HT1080 (cell line): ENCODE measurements around the gene AGAP5. TPM values are rescaled to one million over a fixed set of nuclear protein-coding genes. Genes with fewer than 3 reads are reported as not detected.
"Not testable (repeated sequence)": the region's sequence is repeated elsewhere in the genome, so short reads cannot be mapped to it uniquely, and the experiment has no call there.

Experiments
- DNase-seq: peaks from one replicate; pipeline ENCODE4 v3.0.0-alpha.2; 2015; ENCODE audit warnings: low read depth
- polyA plus RNA-seq, 2 experiments: library from polyadenylated mRNA; depleted of rRNA; stranded (reverse); fragments of >200 nt; gene quantifications; 2 replicates each; pipeline ENCODE4 v1.2.3, GENCODE V29; 2015
- total RNA-seq: library from RNA; depleted of rRNA; stranded (reverse); fragments of >200 nt; shearing (Covaris generic); gene quantifications from 2 replicates; pipeline ENCODE4 v1.2.3, GENCODE V29; 2014; rRNA removed

Gene AGAP5
- total RNA-seq = 1.6 and 1.9 TPM in 2 replicates
- 1.4 and 2.2 TPM in 2 replicates for polyA plus RNA-seq (2015; cell fraction: cytosol; rRNA removed)
- polyA plus RNA-seq (2015; cell fraction: nucleus; rRNA removed) = 14.9 and 28.1 TPM in 2 replicates

DNA sequence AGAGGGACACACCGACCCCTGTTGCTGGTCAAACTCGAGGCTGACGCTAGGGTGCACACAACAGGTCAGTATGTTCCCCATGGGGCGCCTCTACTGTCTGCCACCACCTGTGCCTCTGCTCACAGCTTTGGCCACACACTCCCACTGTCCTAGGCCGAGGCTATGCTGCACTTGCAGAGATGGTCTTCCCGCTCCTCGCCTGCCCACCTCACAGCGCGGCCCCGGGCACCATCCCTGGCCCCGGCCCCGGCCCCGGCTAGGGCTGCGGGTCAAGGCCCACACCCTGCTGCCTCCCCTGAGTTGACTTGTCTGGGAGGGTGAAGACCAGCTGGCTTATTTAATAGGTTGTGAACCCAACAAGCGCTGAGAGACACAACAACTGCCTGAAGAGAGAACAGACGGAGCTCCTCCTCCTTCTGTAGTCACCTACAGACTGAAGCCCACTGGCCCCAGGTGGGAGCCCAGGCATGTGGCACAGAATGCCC lies at the start of gene AGAP5:
Gene AGAP5, minus strand, starts transcription at position 435 of the 485 bp plus-strand sequence. Its CDS starts 354 bp downstream, at position 81.
- DNase-seq = not testable (repeated sequence)

DNA sequence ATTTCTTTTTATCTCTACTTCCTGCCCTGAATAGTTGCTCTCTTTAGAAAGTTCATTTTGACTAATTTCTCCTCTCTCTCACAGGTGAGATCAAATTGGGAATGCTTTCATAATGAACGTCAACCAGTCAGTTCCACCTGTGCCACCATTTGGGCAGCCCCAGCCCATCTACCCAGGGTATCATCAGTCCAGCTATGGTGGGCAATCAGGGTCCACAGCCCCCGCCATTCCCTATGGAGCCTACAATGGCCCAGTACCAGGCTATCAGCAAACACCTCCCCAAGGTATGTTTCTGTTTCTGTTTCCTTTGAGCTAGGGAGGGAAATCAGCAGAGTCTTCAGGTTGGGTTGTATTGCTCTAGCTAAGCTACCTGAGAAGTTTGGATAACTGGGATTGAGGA lies 48.8 kb upstream of the AGAP5 start:
- no peak for DNase-seq

DNA sequence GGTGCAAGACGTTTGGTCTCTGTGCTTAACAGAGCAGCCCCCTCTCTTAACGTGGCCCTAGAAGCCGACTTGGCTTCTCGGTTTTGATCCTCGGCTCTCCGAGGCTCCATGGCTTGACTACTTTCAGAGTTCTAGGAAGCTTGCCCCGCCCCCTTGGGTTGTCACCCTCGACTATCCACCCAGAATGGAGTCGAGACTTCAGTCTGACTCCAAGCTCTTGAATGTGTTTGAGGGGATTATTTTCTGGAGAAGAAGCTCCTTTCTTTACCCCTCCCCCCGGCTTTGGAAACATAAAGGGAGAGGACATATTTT lies 46.7 kb upstream of the AGAP5 start:
- DNase-seq = no peak

DNA sequence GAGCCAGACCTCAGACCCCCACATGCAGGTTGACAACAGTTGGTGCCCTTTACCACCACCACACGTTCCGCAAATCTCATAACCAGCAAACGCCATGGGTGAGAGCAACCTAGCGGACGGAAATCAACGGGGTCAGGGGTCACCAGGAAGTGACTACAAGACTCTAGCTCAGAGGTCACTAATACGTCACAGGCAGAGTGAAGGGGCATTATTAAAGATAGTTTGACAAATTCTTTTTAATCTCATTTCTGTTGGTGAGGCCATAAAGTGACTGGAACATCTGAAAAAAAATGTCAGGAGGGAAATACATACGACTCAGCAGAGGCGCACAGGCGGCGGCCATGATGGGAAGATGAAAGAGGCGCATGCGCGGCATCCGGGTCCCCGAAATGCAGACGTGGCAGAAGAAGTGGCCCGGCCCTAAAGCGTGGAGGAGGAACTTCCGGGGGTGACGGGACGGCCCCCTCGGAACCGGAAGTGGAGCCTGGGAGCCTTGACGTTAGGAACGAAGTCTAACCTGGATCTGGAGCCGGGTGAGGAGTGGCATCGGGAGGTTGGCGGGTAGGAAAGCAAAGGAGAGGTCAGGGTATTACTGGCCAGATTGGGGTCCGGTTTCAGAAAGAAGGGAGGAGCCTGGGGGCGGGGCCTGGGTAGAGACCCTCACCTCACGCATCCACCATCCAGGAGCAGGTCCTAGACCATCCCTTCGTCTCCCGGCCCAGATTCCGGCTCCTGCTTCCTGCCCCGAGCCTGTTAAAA lies 46.2 kb upstream of the AGAP5 start, which contains the start of gene SEC24C:
Gene SEC24C, plus strand, starts transcription at position 468 of the 759 bp plus-strand sequence. CDS start 2,461 bp downstream, outside the sequence.
- DNase-seq = peak; percentile 93

DNA sequence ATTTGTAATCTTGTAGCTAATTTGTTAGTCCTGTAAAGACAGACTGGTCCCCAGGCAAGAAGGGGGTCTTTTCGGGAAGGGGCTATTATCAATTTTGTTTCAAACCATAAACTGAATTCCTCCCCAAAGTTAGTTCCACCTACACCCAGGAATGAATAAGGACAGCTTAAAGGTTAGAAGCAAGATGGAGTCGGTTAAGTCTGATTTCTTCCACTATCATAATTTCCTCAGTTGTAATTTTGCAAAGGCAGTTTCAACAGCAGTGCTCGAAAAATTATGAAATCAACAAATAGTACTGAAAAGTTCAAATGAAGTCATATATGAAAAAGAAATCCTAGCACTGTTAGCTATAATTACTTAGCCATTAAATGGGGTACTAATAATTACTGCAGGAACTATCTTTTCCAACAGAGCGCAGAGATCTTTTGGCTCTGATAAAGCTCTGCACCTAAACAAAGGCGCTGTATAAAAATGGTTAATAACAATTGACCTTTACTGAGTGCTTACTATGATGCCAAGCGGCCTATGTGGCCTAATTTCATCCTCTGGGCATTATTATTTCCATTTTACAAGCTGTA lies 45.5 kb upstream of the AGAP5 start:
- DNase-seq = no peak

DNA sequence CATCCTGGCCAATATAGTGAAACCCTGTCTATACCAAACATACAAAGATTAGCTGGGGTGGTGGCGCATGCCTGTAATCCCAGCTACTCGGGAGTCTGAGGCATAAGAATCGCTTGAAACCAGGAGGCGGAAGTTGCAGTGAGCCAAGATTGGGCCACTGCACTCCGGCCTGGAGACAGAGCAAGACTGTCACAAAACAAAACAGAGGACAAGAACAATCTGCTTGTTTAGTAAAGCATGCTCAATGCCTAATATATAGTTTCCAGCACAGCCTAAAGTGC lies 44.5 kb upstream of the AGAP5 start:
- no peak for DNase-seq

DNA sequence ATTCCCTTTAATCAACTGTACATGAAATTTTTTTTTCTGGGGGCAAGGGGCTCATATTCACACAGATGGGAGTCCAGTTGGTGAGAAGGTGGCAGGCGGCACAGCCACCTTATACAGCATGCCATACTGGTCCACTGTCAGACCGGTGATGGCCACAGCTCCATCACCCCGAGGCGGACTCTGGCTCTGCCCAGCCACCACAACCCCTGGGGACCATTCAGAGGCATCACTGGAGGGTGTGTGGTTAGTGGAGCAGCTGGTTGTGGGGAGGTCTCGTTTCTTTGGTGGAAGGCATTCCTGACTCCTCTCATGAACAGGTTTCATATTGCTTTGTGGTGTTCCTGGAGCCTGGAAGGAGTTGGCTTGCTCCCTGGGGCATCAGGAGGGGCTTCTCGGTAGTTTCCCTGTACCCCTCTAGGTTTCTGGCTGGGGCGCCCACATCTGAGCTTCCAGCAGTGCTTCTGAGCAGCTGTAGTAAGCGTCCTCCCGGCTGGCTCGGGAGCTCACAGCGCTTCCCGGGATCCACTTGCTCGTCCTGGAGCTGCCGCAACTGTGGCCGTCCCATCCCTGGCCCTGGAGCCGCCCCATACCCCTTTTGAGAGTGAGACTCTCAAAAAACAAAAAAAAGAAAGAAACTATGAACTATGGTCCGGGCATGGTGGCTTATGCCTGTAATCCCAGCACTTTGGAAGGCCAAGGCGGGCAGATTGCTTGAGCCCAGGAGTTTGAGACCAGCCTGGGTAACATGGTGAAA lies 42.8 kb upstream of the AGAP5 start:
- DNase-seq = not testable (repeated sequence)

DNA sequence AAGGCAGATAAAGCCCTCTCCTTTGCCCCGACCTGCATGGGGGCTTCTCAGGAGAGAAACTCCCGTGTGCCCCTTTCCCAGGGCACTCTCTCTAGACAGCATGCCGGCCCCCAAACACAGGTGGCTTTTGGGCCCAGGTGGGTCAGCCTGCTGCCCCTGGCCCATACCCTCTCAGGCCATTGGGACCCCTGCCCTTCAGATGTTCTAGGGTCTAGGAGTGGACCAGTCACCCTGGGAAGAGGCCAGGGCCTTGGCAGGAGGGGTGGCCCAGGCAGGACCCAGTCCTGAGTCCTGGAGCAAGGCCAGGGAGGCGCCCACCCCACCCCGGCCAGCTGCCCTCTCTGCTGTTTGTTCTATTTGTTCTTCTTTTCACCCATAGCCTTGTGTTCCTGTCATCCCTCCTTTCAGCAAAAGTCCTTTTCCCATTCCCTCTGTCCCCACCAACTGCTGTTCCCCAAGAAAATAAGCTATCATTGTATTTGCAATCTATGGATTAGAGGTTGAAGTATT lies 36.9 kb upstream of the AGAP5 start:
- DNase-seq = no peak

DNA sequence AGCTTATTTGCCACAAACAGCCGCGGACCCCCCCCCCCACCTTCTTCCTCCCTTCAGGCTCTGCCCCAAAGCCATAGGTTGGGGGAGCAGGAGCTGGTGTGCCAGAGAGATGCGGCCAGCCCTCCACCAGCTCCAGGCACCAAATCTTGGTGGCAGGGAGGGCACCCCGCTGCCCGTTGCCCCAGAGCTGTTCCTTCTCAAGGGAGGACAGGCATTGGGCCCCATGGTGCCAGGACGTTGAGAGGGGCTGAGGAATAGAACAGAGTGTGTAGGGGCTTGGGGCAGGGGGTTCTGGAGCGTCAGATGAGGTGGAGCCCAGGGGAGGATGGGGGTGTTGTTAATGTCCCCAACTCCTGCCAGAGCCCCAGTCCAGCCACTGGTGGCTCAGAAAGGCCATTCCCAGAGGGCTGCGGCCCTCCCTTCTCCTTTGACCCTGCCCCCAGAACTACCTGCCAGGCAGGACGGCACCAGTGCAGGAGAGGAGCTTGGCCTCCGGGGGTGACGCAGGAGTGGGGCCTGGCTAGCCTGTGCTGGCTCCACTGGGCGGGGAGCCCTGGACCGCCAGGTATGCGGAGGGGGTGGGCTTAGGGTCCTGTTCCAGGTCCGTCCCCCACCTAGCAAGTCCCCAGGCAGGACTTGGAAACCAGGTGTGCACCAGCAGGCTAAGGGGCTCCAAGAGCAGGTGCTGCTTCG lies 36.3 kb upstream of the AGAP5 start:
- DNase-seq = no peak

DNA sequence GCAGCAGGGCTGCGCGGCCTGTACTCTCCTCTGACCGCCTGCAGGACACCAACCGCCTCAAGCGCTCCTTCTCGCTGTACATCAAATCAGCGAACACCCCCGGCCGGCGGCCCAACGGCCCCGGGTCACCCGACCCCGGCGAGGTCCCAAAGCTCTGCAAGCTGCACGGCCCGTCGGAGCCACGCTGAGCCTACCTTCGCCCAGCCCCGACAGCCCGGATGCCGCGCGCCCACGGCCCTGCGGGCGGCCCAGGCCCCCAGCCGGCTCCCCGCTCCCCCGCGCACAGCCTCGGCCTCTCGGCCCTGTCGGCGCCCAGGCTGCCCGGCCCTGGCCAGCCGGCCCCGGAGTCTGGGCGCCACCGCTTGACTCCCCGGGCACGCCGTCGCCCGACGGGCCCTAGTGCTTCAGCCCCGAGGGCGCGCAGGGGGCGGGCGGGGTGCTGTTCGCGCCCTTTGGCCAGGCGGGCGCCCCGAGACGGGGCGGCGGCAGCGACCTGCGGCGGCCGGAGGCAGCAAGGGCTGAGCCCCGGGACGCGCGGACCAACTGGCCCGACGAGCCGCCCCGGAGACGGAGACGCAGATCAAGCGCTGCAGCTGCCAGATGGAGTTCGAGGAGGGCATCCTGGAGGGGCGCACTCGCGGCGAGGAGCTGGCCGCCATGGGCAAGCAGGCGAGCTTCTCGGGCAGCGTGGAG lies 35.2 kb upstream of the AGAP5 start:
- no peak for DNase-seq

DNA sequence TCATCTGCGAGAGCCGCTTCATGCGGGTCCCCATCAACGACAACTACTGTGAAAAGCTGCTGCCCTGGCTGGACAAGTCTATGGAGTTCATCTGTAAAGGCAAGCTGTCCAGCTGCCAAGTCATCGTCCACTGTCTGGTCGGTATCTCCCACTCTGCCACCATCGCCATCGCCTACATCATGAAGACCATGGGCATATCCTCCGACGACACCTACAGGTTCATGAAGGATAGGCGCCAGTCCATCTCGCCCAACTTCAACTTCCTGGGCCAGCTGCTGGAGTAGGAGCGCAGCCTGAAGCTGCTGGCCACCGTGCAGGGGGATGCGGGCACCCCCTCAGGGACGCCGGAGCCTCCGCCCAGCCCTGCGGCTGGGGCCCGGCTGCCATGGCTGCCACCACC lies 34.5 kb upstream of the AGAP5 start:
- DNase-seq = no peak

DNA sequence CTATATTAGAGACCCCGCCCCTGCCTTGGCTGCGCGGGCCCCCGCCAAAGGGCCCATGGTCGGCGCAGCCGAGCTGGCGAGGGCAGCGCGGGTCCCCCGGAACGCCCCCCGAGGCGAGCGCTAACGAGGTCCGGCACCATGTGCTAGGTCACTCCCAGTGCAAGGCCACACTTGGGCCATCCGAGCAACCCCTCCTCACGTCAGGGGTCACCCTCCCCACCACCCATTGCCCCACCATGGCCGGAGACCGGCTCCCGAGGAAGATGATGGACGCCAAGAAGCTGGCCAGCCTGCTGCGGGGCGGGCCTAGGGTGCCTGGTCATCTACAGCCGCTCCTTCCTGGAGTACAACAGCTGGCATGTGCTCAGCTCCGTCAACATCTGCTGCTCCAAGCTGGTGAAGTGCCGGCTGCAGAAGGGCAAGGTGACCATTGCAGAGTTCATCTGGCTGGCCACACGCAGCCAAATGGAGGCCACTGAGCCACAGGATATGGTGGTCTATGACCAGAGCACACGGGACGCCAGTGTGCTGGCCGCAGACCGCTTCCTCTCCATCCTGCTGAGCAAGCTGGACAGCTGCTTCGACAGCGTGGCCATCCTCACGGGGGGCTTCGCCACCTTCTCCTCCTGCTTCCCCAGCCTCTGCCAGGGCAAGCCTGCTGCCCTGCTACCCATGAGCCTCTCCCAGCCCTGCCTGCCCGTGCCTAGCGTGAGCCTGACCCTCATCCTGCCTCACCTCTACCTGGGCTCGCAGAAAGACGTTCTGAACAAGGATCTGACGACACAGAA lies 33.9 kb upstream of the AGAP5 start:
- no peak for DNase-seq

DNA sequence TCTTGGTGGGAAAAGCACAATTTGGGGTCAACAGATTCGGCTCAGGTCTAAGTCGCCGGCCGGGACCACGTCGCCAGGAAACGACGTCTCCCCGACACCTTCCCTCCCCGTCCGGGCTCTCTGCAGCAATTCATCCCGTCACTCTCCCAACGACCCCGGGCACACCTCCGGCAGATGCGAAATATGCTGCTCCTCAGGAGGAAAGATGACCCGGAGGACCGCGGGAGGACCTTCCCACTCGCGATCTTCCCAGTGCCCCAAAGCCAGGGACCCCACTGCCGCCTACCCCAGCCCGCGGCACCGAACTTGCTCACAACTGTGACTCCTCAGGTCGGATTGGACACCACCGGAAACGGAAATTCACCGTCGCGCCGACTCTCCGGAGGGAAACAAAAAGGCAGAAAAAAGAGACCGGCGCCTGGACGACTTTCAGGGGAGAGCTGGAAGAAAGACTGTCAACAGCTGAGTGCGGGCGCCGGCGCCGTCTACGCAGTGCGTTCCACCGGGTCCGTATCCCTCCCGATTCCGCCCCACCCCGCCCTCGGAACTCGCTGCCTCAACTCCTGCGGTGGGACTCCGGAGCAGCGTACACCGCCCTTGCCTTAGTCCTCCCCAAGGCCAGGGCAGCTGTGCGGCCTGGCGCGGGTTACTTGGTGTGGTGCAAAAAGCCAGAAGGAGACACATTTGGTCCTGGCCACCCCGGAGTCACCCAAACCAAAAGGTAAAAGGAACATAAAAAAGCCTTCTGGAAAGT lies 32.4 kb upstream of the AGAP5 start:
- peak; percentile 93 for DNase-seq

DNA sequence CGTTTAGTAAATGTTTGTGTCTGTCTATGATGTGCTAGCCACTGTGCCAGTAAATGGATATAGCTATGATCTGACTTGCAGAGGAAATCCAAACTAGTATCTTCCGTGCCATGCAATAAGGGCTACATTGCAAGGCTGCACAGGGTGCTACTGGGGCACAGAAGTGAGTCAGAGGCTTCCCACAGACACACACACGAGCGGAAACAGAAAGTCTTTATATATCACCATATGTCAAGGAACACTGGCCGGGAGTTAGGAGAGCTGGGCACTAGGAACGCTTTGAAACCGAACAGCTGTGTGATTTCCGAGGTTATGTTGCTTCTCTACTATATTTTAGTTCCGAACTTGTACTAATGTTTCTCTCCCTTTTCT lies 31.9 kb upstream of the AGAP5 start:
- DNase-seq = not testable (repeated sequence)

DNA sequence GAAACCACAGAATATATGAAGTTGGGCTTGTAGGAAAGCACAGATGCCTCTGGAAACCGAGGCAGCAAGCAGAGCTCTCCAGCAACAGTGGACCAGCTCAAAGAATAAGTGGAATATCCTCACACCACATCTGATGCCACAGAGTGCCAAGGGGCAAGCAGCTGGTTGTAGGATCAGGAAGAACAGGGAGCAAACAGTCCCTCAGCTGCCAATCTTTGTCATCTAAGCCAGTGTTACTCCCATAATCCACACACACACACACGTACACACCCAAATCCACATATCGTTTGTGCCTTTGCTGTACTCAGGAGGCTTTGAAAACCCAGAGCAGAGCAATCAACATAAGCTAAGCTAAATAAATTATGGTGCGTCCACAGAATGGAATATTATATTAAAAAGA lies 25.6 kb upstream of the AGAP5 start:
- DNase-seq = no peak

DNA sequence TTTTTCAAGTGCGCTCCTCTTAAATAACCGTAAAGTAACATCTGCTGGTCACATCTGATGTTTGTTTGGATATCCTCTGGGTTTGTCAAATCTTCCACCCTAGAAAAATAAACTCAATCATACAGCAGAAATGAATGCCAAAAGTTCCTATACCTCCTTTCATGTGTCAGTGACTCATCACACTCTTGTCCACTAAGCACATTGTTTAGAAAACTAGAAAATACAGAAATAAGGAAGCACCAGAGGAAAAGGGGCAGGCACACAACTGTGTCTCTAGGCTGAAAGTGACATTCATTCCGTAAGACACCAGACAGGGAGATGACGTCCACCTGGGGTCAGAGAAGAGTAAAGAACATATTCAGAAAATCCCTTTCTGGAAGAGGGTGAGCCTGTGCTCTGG lies 22.7 kb upstream of the AGAP5 start:
- not testable (repeated sequence) for DNase-seq

DNA sequence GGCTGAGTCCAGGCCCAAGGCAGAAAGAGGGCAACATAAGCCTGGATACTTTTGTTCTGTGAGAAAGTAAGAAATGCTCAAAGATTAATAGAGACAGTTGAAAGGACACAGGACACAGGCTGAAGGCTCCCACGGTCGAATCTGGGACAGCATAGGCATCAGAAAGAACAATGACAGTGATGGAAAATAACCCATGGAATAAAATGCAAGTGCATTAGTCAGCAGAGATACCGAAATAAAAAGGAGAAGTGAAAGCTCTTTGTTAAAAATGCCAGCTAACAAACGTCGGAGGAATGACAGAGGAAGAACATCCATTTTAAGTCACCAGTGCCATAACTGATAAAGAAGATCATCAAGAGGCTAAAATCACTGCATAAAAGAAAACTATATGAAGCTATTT lies 19.6 kb upstream of the AGAP5 start:
- DNase-seq = no peak

DNA sequence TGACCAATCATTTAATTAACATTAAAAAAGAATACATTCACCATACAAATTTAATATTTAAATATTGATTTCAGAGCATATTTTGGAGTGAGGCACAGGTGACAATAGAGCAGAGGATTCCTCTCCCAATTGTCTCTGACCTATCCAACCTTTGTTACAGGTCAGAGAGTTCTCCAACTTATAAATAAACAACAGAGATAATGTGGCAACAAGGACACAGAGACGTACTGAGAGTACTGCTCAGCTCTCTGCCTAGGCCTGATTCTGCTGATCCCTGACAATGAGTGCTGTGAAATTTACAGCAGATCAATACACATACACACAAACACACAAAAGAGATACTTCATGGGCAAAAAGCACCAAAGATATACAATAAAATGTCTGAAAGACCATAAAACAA lies 18.3 kb upstream of the AGAP5 start:
- DNase-seq = no peak
